Fibroblast of villous mesenchyme (primary cell): Measurements from ENCODE around the gene LCA5L. TPM values are rescaled to one million over a fixed set of nuclear protein-coding genes. Genes with fewer than 3 reads are reported as not detected.
"Not testable (repeated sequence)": the region's sequence is repeated elsewhere in the genome, so short reads cannot be mapped to it uniquely, and the experiment has no call there.

Source experiments
- DNase-seq: peaks from one replicate; pipeline ENCODE4 v3.0.0-alpha.2; 2010; ENCODE audit warnings: low read depth
- H3K4me3 ChIP-seq: 2 replicates; pipeline ENCODE4 v1.5.1; 2011; ENCODE audit warnings: low read depth, mild to moderate bottlenecking, low read length
- total RNA-seq: library from RNA; depleted of rRNA; stranded (reverse); fragments of >200 nt; gene quantifications from 2 replicates; pipeline ENCODE4 v1.2.3, GENCODE V29; 2012
- TF ChIP-seq, protein P1 (sequence below): IDR thresholded peaks from 2 replicates; pipeline ENCODE4 v1.5.1; 2012; ENCODE audit warnings: low read depth, mild to moderate bottlenecking, low read length; ENCODE audit not compliant: insufficient read depth

Gene LCA5L
- total RNA-seq, 1 donor, result 0.86 TPM

DNA sequence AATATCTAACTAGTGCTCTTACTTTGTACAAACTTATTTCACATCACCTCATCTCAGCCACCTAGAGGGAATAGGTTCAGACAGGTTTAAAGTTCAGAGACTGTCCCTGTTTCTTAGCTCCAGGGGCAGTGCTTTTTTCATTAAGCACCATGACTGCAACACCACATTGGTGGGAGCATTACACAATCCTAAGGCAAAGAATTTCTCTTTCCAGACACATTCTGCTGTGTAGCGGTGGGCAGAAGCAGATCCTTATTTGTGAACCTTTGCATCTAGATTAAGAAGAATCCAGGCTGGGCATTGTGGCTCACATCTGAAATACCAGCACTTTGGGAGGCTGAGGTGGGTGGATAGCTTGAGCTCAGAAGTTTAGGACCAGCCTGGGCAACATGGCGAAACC lies 16.1 kb downstream of the LCA5L start:
- TF ChIP-seq, protein P1, sequence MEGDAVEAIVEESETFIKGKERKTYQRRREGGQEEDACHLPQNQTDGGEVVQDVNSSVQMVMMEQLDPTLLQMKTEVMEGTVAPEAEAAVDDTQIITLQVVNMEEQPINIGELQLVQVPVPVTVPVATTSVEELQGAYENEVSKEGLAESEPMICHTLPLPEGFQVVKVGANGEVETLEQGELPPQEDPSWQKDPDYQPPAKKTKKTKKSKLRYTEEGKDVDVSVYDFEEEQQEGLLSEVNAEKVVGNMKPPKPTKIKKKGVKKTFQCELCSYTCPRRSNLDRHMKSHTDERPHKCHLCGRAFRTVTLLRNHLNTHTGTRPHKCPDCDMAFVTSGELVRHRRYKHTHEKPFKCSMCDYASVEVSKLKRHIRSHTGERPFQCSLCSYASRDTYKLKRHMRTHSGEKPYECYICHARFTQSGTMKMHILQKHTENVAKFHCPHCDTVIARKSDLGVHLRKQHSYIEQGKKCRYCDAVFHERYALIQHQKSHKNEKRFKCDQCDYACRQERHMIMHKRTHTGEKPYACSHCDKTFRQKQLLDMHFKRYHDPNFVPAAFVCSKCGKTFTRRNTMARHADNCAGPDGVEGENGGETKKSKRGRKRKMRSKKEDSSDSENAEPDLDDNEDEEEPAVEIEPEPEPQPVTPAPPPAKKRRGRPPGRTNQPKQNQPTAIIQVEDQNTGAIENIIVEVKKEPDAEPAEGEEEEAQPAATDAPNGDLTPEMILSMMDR, result no peak
- no peak for DNase-seq
- no peak overlapping the region for H3K4me3 ChIP-seq

DNA sequence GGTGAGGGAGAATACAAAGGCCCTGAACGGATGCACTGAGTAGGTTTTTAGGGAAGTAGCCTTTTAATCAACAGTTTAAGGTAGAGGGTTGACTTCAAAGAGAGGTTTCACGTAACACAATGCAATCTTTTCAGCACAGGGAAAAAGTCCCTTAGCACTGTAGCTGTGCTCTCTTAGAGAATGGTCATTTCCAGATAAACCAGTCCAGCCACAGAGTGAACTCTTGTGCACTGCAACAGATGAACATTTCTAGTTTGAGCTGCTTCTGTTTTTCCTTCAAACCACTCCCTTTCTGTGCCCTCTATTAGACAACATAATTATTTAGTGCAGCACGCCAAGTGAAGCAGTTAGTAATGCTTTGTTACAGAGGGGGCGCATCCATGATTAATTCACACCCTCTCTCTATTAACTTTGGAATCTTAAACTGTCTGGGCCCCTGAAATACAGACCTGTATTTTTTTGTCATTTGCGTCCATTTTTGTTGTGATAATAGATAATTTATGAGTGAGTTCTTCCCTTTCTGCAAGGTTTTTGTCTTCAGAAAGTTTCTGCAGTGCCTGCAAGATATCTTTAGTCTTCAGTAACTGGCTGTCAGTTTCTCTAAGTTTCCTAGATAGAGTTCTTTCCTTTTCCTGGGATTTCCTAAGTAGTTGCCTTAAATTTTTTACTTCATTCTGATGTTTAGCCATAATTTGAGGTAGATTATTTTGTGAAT lies 22.9 kb downstream of the LCA5L start:
- TF ChIP-seq, protein P1, result no peak
- no peak overlapping the region for H3K4me3 ChIP-seq
- DNase-seq, result no peak

DNA sequence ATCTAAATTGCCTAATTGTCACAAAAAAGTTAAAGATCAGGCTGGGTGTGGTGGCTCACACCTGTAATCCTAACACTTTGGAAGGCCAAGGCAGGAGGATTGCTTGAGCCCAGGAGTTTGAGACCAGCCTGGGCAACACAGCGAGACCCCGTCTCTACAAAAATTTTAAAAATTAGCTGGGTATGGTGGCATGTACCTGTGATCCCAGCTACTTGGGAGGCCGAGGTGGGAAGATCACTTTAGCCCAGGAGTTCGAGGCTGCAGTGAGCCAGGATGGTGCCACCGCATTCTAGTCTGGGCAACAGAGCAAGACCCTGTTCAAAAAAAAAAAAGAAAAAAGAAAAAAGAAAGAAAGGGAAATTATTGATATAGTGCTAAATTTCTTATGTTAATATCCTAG lies 26.4 kb downstream of the LCA5L start:
- H3K4me3 ChIP-seq, DNase-seq: not testable (repeated sequence)

DNA sequence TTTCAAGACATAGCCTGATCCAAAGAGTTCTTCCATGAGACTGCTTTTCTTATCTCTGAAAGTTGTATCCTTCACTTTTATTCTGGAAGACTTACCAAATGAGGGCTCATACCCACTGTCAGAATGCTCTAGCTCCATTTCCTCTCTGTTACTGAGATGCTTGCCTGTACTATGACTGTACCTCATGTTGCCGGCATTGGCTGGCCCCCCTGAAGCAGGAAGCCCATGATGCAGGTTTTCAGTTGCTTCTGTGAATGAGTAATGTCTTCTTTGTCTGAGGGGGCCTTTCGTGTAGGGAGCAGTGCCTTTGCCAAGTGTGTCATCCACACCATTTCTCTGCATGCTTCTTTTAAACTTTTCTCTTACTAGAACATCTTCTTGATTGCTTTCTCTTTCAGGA lies 39.5 kb downstream of the LCA5L start:
- DNase-seq, result no peak
- TF ChIP-seq, protein P1, result no peak
- H3K4me3 ChIP-seq, result no peak overlapping the region

DNA sequence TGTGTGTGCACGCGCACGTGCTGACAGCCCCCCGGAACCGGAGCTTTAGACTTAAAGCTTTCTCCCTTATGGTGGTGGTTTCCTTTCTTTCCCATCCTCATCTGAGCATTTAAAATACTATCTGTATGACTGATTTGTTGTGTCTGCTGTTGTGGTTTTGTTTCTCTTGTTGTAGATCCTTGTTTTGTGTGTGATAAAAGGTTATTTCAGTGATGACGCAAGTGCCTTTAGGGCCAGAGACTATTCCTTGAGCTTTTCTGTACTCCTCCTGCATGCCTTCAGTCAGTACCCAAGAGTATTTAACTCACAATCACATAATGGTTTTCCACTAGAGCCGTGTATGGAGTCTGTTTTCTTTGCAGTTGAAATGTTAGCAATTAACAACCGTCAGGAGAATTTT lies 45.4 kb downstream of the LCA5L start:
- H3K4me3 ChIP-seq, result no peak overlapping the region
- DNase-seq, result no peak
- TF ChIP-seq, protein P1, result no peak

DNA sequence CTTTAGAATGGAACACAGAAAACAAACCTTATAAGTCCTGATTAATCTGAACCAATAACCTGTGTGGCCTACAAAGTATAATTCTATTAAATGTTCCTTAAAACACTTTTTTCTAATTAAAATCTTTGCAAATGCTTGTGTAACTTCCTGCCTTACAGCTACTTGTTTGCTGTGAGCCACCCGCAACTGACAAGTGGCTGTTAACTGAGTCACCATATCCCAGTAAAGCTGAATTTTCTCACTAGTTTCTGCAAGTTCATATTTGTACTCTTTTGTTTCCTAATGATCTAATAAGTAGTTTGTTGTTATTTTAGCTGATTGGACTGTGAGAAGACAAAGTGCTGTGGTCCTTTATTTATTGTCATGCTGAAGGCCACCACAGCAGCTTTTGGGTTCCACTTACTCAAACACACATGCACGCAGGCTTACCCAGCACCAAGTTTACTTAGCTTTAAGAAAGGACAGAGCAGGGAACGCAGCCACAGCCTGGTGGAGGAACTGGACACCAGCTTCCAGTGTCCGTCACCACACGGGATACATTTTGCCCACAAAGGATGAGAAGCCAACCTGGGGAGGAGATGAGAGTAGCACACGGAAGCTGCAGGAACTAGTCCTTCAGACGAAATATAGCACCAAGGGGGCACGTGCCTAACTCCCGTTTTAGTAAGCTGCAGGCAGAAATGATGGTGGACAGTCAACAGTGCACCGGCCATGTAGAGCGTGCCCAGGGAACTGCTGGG lies 47.8 kb downstream of the LCA5L start:
- no peak overlapping the region for H3K4me3 ChIP-seq
- no peak for DNase-seq
- TF ChIP-seq, protein P1, result no peak

DNA sequence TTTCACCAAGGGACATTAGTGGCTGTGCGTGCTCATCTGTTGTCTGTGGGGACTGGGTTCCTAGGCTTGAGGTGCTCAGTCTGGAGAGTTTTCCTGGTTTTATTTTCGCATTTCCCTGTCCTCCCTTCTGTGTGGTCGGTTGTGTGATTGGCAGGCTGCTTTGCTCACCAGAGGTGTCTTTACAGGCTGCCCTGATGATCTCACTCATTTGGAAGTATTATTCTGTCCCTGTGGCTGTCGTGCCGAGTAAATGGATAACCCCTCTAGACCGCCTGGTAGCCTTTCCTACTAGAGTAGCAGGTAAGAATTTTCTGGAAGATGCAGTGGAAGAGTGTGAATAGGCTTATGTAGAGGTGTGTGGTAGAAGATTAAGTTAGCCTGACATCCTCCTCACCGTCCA lies 52.6 kb downstream of the LCA5L start:
- no peak for DNase-seq
- TF ChIP-seq, protein P1, result no peak
- no peak overlapping the region for H3K4me3 ChIP-seq
